H9 (cell line): ENCODE data around the gene CHL1. TPM values are rescaled to one million over a fixed set of nuclear protein-coding genes. Genes with fewer than 3 reads are reported as not detected.

ENCODE experiments used
- DNase-seq: peaks from one replicate; pipeline ENCODE4 v3.0.0-alpha.2; 2017
- H2AFZ ChIP-seq: one replicate; pipeline ENCODE4 v1.6.1; 2013; ENCODE audit warnings: mild to moderate bottlenecking, low read length, control low read depth, moderate library complexity
- H2AK5ac ChIP-seq: 2 replicates; pipeline ENCODE4 v1.6.1; 2013; ENCODE audit warnings: low read length, control low read depth, mixed read lengths; ENCODE audit not compliant: insufficient read length
- H2BK120ac ChIP-seq: one replicate; pipeline ENCODE4 v1.6.1; 2013; ENCODE audit warnings: low read depth, mild to moderate bottlenecking, low read length, control low read depth, inconsistent platforms; ENCODE audit not compliant: poor library complexity, severe bottlenecking
- H2BK12ac ChIP-seq: 2 replicates; pipeline ENCODE4 v1.6.1; 2013; ENCODE audit warnings: low read length, control low read depth, mixed read lengths, low read depth; ENCODE audit not compliant: insufficient read length
- H2BK15ac ChIP-seq: 2 replicates; pipeline ENCODE4 v1.6.1; 2013; ENCODE audit warnings: low read depth, low read length, control low read depth
- H2BK20ac ChIP-seq: one replicate; pipeline ENCODE4 v1.6.1; 2013; ENCODE audit warnings: low read depth, mild to moderate bottlenecking, low read length, control low read depth, inconsistent platforms; ENCODE audit not compliant: poor library complexity, severe bottlenecking
- H2BK5ac ChIP-seq: 2 replicates; pipeline ENCODE4 v1.6.1; 2013; ENCODE audit warnings: low read length, control low read depth, mixed read lengths; ENCODE audit not compliant: insufficient read length
- H3K14ac ChIP-seq: 2 replicates; pipeline ENCODE4 v1.6.1; 2013; ENCODE audit warnings: low read length, control low read depth; ENCODE audit not compliant: insufficient read depth
- H3K18ac ChIP-seq: 2 replicates; pipeline ENCODE4 v1.6.1; 2013; ENCODE audit warnings: low read depth, mild to moderate bottlenecking, mixed read lengths, low read length, control low read depth; ENCODE audit not compliant: insufficient read length
- H3K23ac ChIP-seq: 2 replicates; pipeline ENCODE4 v1.6.1; 2013; ENCODE audit warnings: low read length, control low read depth, mixed read lengths, low read depth; ENCODE audit not compliant: insufficient read length
- H3K23me2 ChIP-seq: 2 replicates; pipeline ENCODE4 v1.6.1; 2013; ENCODE audit warnings: low read depth, mild to moderate bottlenecking, mixed read lengths, low read length, control low read depth; ENCODE audit not compliant: insufficient read length, poor library complexity, severe bottlenecking
- H3K27ac ChIP-seq: 2 replicates; pipeline ENCODE4 v1.5.1; 2013; ENCODE audit warnings: low read length, control low read depth, mixed read lengths, low read depth; ENCODE audit not compliant: insufficient read length
- H3K27me3 ChIP-seq: 2 replicates; pipeline ENCODE4 v1.6.1; 2013; ENCODE audit warnings: low read length, control low read depth, inconsistent platforms; ENCODE audit not compliant: insufficient read depth
- H3K4ac ChIP-seq: 2 replicates; pipeline ENCODE4 v1.6.1; 2013; ENCODE audit warnings: low read depth, mild to moderate bottlenecking, control low read depth, inconsistent platforms, low read length, moderate library complexity
- H3K4me1 ChIP-seq: 2 replicates; pipeline ENCODE4 v1.6.1; 2013; ENCODE audit warnings: low read length, control low read depth, inconsistent platforms; ENCODE audit not compliant: insufficient read depth
- H3K4me2 ChIP-seq: 2 replicates; pipeline ENCODE4 v1.6.1; 2013; ENCODE audit warnings: low read length, control low read depth, mixed read lengths; ENCODE audit not compliant: insufficient read length, insufficient read depth
- H3K56ac ChIP-seq: 2 replicates; pipeline ENCODE4 v1.6.1; 2013; ENCODE audit warnings: low read depth, mild to moderate bottlenecking, mixed read lengths, low read length, control low read depth; ENCODE audit not compliant: insufficient read length
- H3K79me1 ChIP-seq: 2 replicates; pipeline ENCODE4 v1.6.1; 2013; ENCODE audit warnings: low read depth, mild to moderate bottlenecking, moderate library complexity, low read length, control low read depth, inconsistent platforms; ENCODE audit not compliant: insufficient read depth, poor library complexity, severe bottlenecking
- H3K79me2 ChIP-seq: 2 replicates; pipeline ENCODE4 v1.6.1; 2013; ENCODE audit warnings: low read length, control low read depth, inconsistent platforms; ENCODE audit not compliant: insufficient read depth
- H3K9ac ChIP-seq: 2 replicates; pipeline ENCODE4 v1.6.1; 2013; ENCODE audit warnings: low read length, control low read depth, mixed read lengths; ENCODE audit not compliant: insufficient read length; ENCODE audit errors: extremely low read depth
- H3K9me3 ChIP-seq: one replicate; pipeline ENCODE4 v1.6.1; 2013; ENCODE audit warnings: low read depth, low read length, inconsistent platforms; ENCODE audit not compliant: control insufficient read depth
- H3T11ph ChIP-seq: one replicate; pipeline ENCODE4 v1.6.1; 2013; ENCODE audit warnings: mild to moderate bottlenecking, low read length, control low read depth, inconsistent platforms
- H4K20me1 ChIP-seq: one replicate; pipeline ENCODE4 v1.6.1; 2013; ENCODE audit not compliant: control insufficient read depth, insufficient read length, insufficient read depth
- H4K5ac ChIP-seq: 2 replicates; pipeline ENCODE4 v1.6.1; 2013; ENCODE audit warnings: low read depth, mild to moderate bottlenecking, mixed read lengths, low read length, control low read depth; ENCODE audit not compliant: insufficient read length
- H4K8ac ChIP-seq: replicated peaks from 2 replicates; pipeline ENCODE4 v1.6.1; 2013; ENCODE audit warnings: low read length, control low read depth, mixed read lengths, low read depth; ENCODE audit not compliant: insufficient read length
- H4K91ac ChIP-seq: 2 replicates; pipeline ENCODE4 v1.6.1; 2013; ENCODE audit warnings: low read depth, mild to moderate bottlenecking, moderate library complexity, mixed read lengths, low read length, control low read depth; ENCODE audit not compliant: insufficient read length
- H3K27ac Mint-ChIP-seq, 3 experiments: 2 replicates in 2 of 3; 3 replicates in 1 of 3; pipeline ENCODE4 v1.8.0; 2020 to 2021; ENCODE audit warnings: mixed read lengths in 3 of 3, mild to moderate bottlenecking in 1 of 3, moderate library complexity in 1 of 3
- H3K27me3 Mint-ChIP-seq: 2 replicates; pipeline ENCODE4 v1.8.0; 2021; ENCODE audit warnings: low read depth, mild to moderate bottlenecking, moderate library complexity, mixed read lengths
- H3K36me3 Mint-ChIP-seq, 3 experiments: 2 replicates in 2 of 3; 3 replicates in 1 of 3; pipeline ENCODE4 v1.8.0; 2020 to 2021; ENCODE audit warnings: low read depth in 3 of 3, mixed read lengths in 3 of 3; ENCODE audit not compliant: insufficient read depth in 1 of 3
- H3K4me1 Mint-ChIP-seq, 2 experiments: 2 replicates each; pipeline ENCODE4 v1.8.0; 2020; ENCODE audit warnings: mixed read lengths in 2 of 2
- H3K4me3 Mint-ChIP-seq, 2 experiments: 2 replicates in 1 of 2; 3 replicates in 1 of 2; pipeline ENCODE4 v1.8.0; 2020 to 2021; ENCODE audit warnings: mild to moderate bottlenecking in 2 of 2, mixed read lengths in 2 of 2, moderate library complexity in 1 of 2
- H3K9me3 Mint-ChIP-seq, 2 experiments: 2 replicates in 1 of 2; 3 replicates in 1 of 2; pipeline ENCODE4 v1.8.0; 2020; ENCODE audit warnings: mild to moderate bottlenecking in 2 of 2, mixed read lengths in 2 of 2, moderate library complexity in 1 of 2
- CTCF ChIP-seq: fragments of 200-600 bp; sonication (generic); conservative IDR thresholded peaks from 3 replicates; pipeline ENCODE4 v1.8.0; 2021; ENCODE audit warnings: antibody characterized with exemption, mild to moderate bottlenecking
- WGBS: extraction: QIAGEN DNeasy Blood & Tissue Kit; methylation state at CpG from one replicate; pipeline ENCODE4 v1.1.7; 2013; ENCODE audit warnings: missing lambda C conversion rate, low lambda C conversion rate, mixed read lengths; ENCODE audit not compliant: insufficient read length; ENCODE audit errors: extremely low coverage; 5-methylcytosine and 5-hydroxymethylcytosine counted together
- total RNA-seq: library from RNA; stranded (reverse); gene quantifications from 2 replicates; pipeline ENCODE4 v1.2.1, GENCODE V29; 2021

CHL1 gene
- total RNA-seq, 1 experiment from 2014 or later, result not detected

- no peaks in the 10 kb centered on the region for H3K27me3 Mint-ChIP-seq
- Histone ChIP-seq H4K8ac (no peak overlapping the region), H3K4me1 (no peaks in the 10 kb centered on the region; the same call in 1 of the 2 replicates), H2AFZ (no peak overlapping the region), H3T11ph (no peak overlapping the region), H2BK15ac (no peak overlapping the region), H3K23me2 (no peaks in the 10 kb centered on the region), H3K79me2 (no peaks in the 10 kb centered on the region), H3K56ac (no peak overlapping the region), H3K4me2 (no peak overlapping the region), H2BK120ac (no peak overlapping the region), H3K18ac (no peak overlapping the region), H3K14ac (no peak overlapping the region), H4K5ac (no peak overlapping the region), H3K9me3 (no peaks in the 10 kb centered on the region), H4K20me1 (no peaks in the 10 kb centered on the region), H3K9ac (no peak overlapping the region), H3K27ac (no peak overlapping the region), H3K27me3 (no peaks in the 10 kb centered on the region), H2AK5ac (no peak overlapping the region), H2BK12ac (no peak overlapping the region), H3K4ac (no peak overlapping the region), H4K91ac (no peak overlapping the region), H3K23ac (no peak overlapping the region), H2BK20ac (no peak overlapping the region), H2BK5ac (no peak overlapping the region), H3K79me1 (no peaks in the 10 kb centered on the region)
- no peak overlapping the region for H3K27ac Mint-ChIP-seq
- no peak overlapping the region for H3K4me3 Mint-ChIP-seq
- WGBS, result no CpG with 5 or more reads among the region's 6 CpGs
- TF ChIP-seq CTCF, result no peak
- peaks cover 0 to 3% of the 10 kb centered on the region in 2 experiments; a peak in 4 of 5 replicates for H3K9me3 Mint-ChIP-seq
- DNase-seq, result no peak
- H3K36me3 Mint-ChIP-seq, result no peaks in the 10 kb centered on the region; a peak in 2 of 7 replicates
- peaks cover 8 to 13% of the 10 kb centered on the region in 2 experiments for H3K4me1 Mint-ChIP-seq
These were observed 32.7 kb downstream of the CHL1 start for GRCh38 chr3:229183-229661.
